HG02759 (cell line): ENCODE results near the gene GJA3.

Experiments used
- ATAC-seq: cut with Tn5 transposase; IDR thresholded peaks from one replicate; pipeline ENCODE4 v1.9.1; 2021; ENCODE audit warnings: mild to moderate bottlenecking, moderate library complexity; ENCODE audit not compliant: unreplicated experiment

GJA3 gene

GRCh38 chr13:20101467-20102316 lies 59.2 kb downstream of the GJA3 start:
- no peak for ATAC-seq

DNA sequence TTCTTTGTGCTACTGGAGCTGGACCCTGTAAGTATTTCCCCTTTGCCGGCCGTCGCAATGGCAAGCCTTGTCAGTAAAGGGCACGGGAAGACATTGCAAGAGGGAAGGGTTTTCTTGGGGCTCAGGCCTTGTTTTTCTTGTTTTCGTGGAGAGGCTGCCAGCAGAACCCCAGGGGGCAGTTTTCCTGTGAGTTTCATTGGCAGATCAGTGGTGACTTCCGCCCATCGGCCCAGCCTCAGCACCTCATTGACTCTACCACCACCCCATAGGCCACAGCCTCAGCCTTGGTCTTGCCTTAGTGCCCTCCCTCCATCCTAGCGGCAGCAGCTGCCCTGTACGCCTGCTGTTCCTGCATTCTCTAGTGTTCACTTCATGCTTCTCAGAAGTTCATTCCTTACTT lies 61.5 kb downstream of the GJA3 start:
- ATAC-seq = no peak

- no peak for ATAC-seq
These were observed 66.9 kb downstream of the GJA3 start for GRCh38 chr13:20093951-20094350.

DNA sequence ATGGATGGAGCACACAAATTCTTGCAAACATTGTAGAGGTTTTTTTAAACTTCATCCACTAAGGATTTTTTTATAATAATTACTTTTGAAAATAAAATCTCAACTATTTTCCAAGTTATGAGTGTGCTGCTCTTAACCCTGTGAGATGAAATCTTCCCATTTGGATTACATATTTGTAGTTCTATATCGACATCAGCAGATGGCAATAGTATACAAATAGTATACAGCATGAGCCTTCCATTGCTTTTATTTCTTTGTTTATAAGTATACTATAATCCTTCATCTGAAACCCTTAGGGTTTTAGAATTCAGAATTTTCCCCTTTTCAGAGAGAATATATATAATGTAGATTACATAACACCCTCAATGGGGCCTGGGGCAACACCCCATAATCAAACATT lies 70.5 kb downstream of the GJA3 start:
- no peak for ATAC-seq
